Stomach (tissue), 9 donors: ENCODE data around the gene METTL24. TPM values are rescaled to one million over a fixed set of nuclear protein-coding genes. Genes with fewer than 3 reads are reported as not detected.

Experiments
- DNase-seq, 2 donors: peaks; one replicate each; pipeline versions ENCODE4 v3.0.0 to v3.0.0-alpha.2; 2013 to 2019
- H3K27ac ChIP-seq, 5 donors: fragments of 200-600 bp in 4 of 5; sonication (generic) in 4 of 5; one replicate each; pipeline ENCODE4 v1.5.1; 2013 to 2019; ENCODE audit warnings: mild to moderate bottlenecking in 1 of 5, moderate library complexity in 1 of 5
- H3K27me3 ChIP-seq, 3 donors: fragments of 200-600 bp; sonication (generic); one replicate each; pipeline ENCODE4 v1.5.1; 2017 to 2019; ENCODE audit warnings: mixed run types in 1 of 3
- H3K36me3 ChIP-seq, 4 donors: fragments of 200-600 bp; sonication (generic); 1 replicate in 3 of 4; 2 replicates in 1 of 4; pipeline ENCODE4 v1.5.1; 2016 to 2019
- H3K4me1 ChIP-seq, 4 donors: fragments of 200-600 bp; sonication (generic); one replicate each; pipeline ENCODE4 v1.5.1; 2016 to 2019
- H3K4me3 ChIP-seq, 4 donors: fragments of 200-600 bp; sonication (generic) in 3 of 4; one replicate each; pipeline ENCODE4 v1.5.1; 2016 to 2019; ENCODE audit warnings: mild to moderate bottlenecking in 1 of 4
- H3K9me3 ChIP-seq, 4 donors: fragments of 200-600 bp; sonication (generic); one replicate each; pipeline ENCODE4 v1.5.1; 2016 to 2019
- CTCF ChIP-seq, 7 experiments: fragments of 450-650 bp in 4 of 7; fragments of 200-600 bp in 3 of 7; sonication (generic) in 3 of 7; IDR thresholded peaks; one replicate each; pipeline ENCODE4 v1.5.1; 2016 to 2019; ENCODE audit warnings: antibody characterized with exemption in 7 of 7, control low read depth in 2 of 7, mild to moderate bottlenecking in 1 of 7
- EP300 ChIP-seq: sonication (generic); formaldehyde crosslinking; IDR thresholded peaks from one replicate; pipeline ENCODE4 v1.6.1; 2017; ENCODE audit warnings: antibody characterized with exemption
- POLR2A ChIP-seq, 4 donors: fragments of 450-650 bp; IDR thresholded peaks; one replicate each; pipeline ENCODE4 v1.6.1; 2016; ENCODE audit warnings: antibody characterized with exemption in 4 of 4, control low read depth in 2 of 4, mild to moderate bottlenecking in 1 of 4, moderate library complexity in 1 of 4
- POLR2AphosphoS5 ChIP-seq, 3 donors: sonication (generic); formaldehyde crosslinking; IDR thresholded peaks; one replicate each; pipeline ENCODE4 v1.6.1; 2016; ENCODE audit warnings: antibody characterized with exemption in 3 of 3
- WGBS, 5 donors: extraction: QIAGEN DNeasy Blood & Tissue Kit in 3 of 5; methylation state at CpG; one replicate each; pipeline versions ENCODE4 v1.1.5 to v1.1.7; 2013 to 2018; 5-methylcytosine and 5-hydroxymethylcytosine counted together
- intact Hi-C: fragments of 100-400 bp; cut with DNase I; formaldehyde crosslinking; loops from one replicate; pipeline ENCODE4 v1.15.1; 2023; ENCODE audit warnings: low total_unique reads
- polyA plus RNA-seq, 3 donors: library from polyadenylated mRNA; stranded (reverse); fragments of 200-250 nt; gene quantifications; one replicate each; pipeline ENCODE4 v1.2.3, GENCODE V29; 2013
- total RNA-seq, 5 donors: library from RNA; depleted of rRNA; stranded (reverse); fragments of >200 nt; gene quantifications; one replicate each; pipeline versions ENCODE4 v1.1.0 to v1.2.3, GENCODE V29; 2014 to 2016
- donor health status: healthy with polysubstance abuse.
- donor health status: Bipolar disorder and iron deficiency.
- donor health status: healthy.

METTL24 gene
- total and polyA plus RNA-seq, 8 donors: 0.55 to 25.8 (median 2.8) TPM; not detected in 1

GRCh38 chr6:110387986-110388385 is 29.8 kb upstream of the METTL24 start:
- TF ChIP-seq POLR2A (IDR thresholded peaks at IDR 0.05) (no peak), EP300 (no peak), POLR2AphosphoS5 (IDR thresholded peaks at IDR 0.05) (no peak), CTCF (IDR thresholded peaks at IDR 0.05) (no peak)
- WGBS, 5 donors: 68 to 86% (median 79%) methylated on average over 2 of the region's 2 CpGs
- no peak overlapping the region for H3K27ac ChIP-seq

GRCh38 chr6:110385458-110385863 is 27.3 kb upstream of the METTL24 start:
- 50 to 72% (median 64%) methylated on average over 1 of the region's 1 CpG for WGBS, 5 donors
- Histone ChIP-seq H3K4me3 (no peak overlapping the region), H3K27me3 (no peaks in the 10 kb centered on the region), H3K27ac (no peak overlapping the region), H3K4me1 (peaks cover 7 to 21% (median 15%) of the 10 kb centered on the region in 4 donors), H3K36me3 (no peaks in the 10 kb centered on the region), H3K9me3 (no peaks in the 10 kb centered on the region)
- TF ChIP-seq POLR2AphosphoS5 (IDR thresholded peaks at IDR 0.05): no peak
- TF ChIP-seq CTCF (IDR thresholded peaks at IDR 0.05): no peak
- TF ChIP-seq POLR2A (IDR thresholded peaks at IDR 0.05): no peak
- no peak for TF ChIP-seq EP300
- intact Hi-C loops: no loop called here
- no peak for DNase-seq

More at GRCh38 chr6:110387986-110388385, 29.8 kb upstream of the METTL24 start:
- intact Hi-C loops: no loop called here
- no peak for DNase-seq
- no peaks in the 10 kb centered on the region for H3K36me3 ChIP-seq
- H3K4me3 ChIP-seq: no peak overlapping the region
- no peaks in the 10 kb centered on the region for H3K9me3 ChIP-seq
- H3K4me1 ChIP-seq: peaks cover 7 to 24% (median 17%) of the 10 kb centered on the region in 4 donors
- H3K27me3 ChIP-seq: no peaks in the 10 kb centered on the region

- Histone ChIP-seq H3K27ac (no peak overlapping the region), H3K4me1 (no peaks in the 10 kb centered on the region), H3K27me3 (no peaks in the 10 kb centered on the region), H3K36me3 (no peaks in the 10 kb centered on the region), H3K9me3 (no peaks in the 10 kb centered on the region), H3K4me3 (no peak overlapping the region)
- DNase-seq: no peak
- TF ChIP-seq POLR2A (IDR thresholded peaks at IDR 0.05): no peak
- TF ChIP-seq POLR2AphosphoS5 (IDR thresholded peaks at IDR 0.05): no peak
- no peak for TF ChIP-seq EP300
- TF ChIP-seq CTCF (IDR thresholded peaks at IDR 0.05): no peak
- intact Hi-C loops: no loop called here
- 66 to 81% (median 80%) methylated on average over 1 to 9 of the region's 9 CpGs for WGBS, 5 donors
These were observed 20.4 kb upstream of the METTL24 start for GRCh38 chr6:110378552-110378951.

GRCh38 chr6:110369066-110369465 is 10.9 kb upstream of the METTL24 start:
- Histone ChIP-seq H3K4me1 (peaks cover 0 to 15% (median 4%) of the 10 kb centered on the region in 4 donors), H3K36me3 (no peaks in the 10 kb centered on the region), H3K4me3 (no peak overlapping the region), H3K27me3 (peaks cover 0 to 5% (median 0%) of the 10 kb centered on the region in 3 donors), H3K27ac (no peak overlapping the region), H3K9me3 (no peaks in the 10 kb centered on the region)
- no peak for TF ChIP-seq POLR2AphosphoS5 (IDR thresholded peaks at IDR 0.05)
- TF ChIP-seq EP300: no peak
- no peak for TF ChIP-seq POLR2A (IDR thresholded peaks at IDR 0.05)
- TF ChIP-seq CTCF (IDR thresholded peaks at IDR 0.05): no peak
- intact Hi-C loops: no loop called here
- DNase-seq: no peak
- WGBS, 5 donors: 45 to 58% (median 56%) methylated on average over 4 of the region's 4 CpGs
